LNCaP clone FGC (cell line): ENCODE results near the gene HDAC9.

Experiments used
- DNase-seq: peaks from one replicate; pipeline ENCODE4 v3.0.0-alpha.2; 2011; ENCODE audit warnings: low read depth
- H3K4me3 ChIP-seq: 2 replicates; pipeline ENCODE4 v1.5.1; 2011; ENCODE audit warnings: mild to moderate bottlenecking, low read depth, low read length, control low read depth
- CTCF ChIP-seq: IDR thresholded peaks from 2 replicates; pipeline ENCODE4 v1.5.1; 2012; ENCODE audit warnings: mild to moderate bottlenecking; ENCODE audit not compliant: control insufficient read depth, insufficient read depth; ENCODE audit errors: extremely low read depth

The HDAC9 gene

GRCh38 chr7:18471476-18472160 is 23.9 kb upstream of the HDAC9 start:
- no peak for DNase-seq
- no peak for TF ChIP-seq CTCF
- no peak overlapping the region for H3K4me3 ChIP-seq

GRCh38 chr7:18472161-18472483 is 23.4 kb upstream of the HDAC9 start:
- H3K4me3 ChIP-seq, result no peak overlapping the region
- TF ChIP-seq CTCF, result no peak
- no peak for DNase-seq

GRCh38 chr7:18473119-18473518 is 22.4 kb upstream of the HDAC9 start:
- no peak for DNase-seq
- H3K4me3 ChIP-seq, result no peak overlapping the region
- TF ChIP-seq CTCF, result no peak

GRCh38 chr7:18474944-18475343 is 20.6 kb upstream of the HDAC9 start:
- H3K4me3 ChIP-seq, result no peak overlapping the region
- TF ChIP-seq CTCF, result no peak
- DNase-seq, result no peak

- no peak for TF ChIP-seq CTCF
- no peak for DNase-seq
- no peak overlapping the region for H3K4me3 ChIP-seq
Measured at GRCh38 chr7:18475488-18475887, 20.1 kb upstream of the HDAC9 start.

GRCh38 chr7:18481776-18482175 is 13.8 kb upstream of the HDAC9 start:
- H3K4me3 ChIP-seq, result no peak overlapping the region
- no peak for DNase-seq
- no peak for TF ChIP-seq CTCF

- no peak overlapping the region for H3K4me3 ChIP-seq
- no peak for TF ChIP-seq CTCF
- no peak for DNase-seq
Measured at GRCh38 chr7:18488049-18488448, 7.5 kb upstream of the HDAC9 start.
